H1 (cell line): ENCODE data around the gene GIGYF2. TPM values are rescaled to one million over a fixed set of nuclear protein-coding genes. Genes with fewer than 3 reads are reported as not detected.

Experiments
- ATF3 ChIP-seq: IDR thresholded peaks from 2 replicates; pipeline ENCODE4 v1.6.1; 2011; ENCODE audit warnings: low read depth, mild to moderate bottlenecking, low read length; ENCODE audit not compliant: insufficient read depth
- CBX8 ChIP-seq: fragments of 300-800, 300-1000 bp; sonication (generic); IDR thresholded peaks from 2 replicates; pipeline ENCODE4 v1.7.1; 2016; ENCODE audit warnings: low read depth, low read length, borderline replicate concordance
- CHD1 ChIP-seq: IDR thresholded peaks from 2 replicates; pipeline ENCODE4 v1.6.1; 2012; ENCODE audit warnings: low read depth, low read length, improper control_type of control experiment
- CREB1 ChIP-seq: IDR thresholded peaks from 2 replicates; pipeline ENCODE4 v1.6.1; 2012; ENCODE audit warnings: inconsistent platforms
- E2F6 ChIP-seq: IDR thresholded peaks from 2 replicates; pipeline ENCODE4 v1.6.1; 2012; ENCODE audit warnings: inconsistent platforms
- EZH2 ChIP-seq: fragments of 200-600 bp; sonication (generic); IDR thresholded peaks from 2 replicates; pipeline ENCODE4 v1.7.1; 2012; ENCODE audit warnings: low read depth, mild to moderate bottlenecking, moderate library complexity, low read length, inconsistent platforms; ENCODE audit not compliant: severe bottlenecking
- JUN ChIP-seq: IDR thresholded peaks from 2 replicates; pipeline ENCODE4 v1.6.1; 2011; ENCODE audit warnings: low read depth, mild to moderate bottlenecking, improper control_type of control experiment, low read length
- JUND ChIP-seq: IDR thresholded peaks from 2 replicates; pipeline ENCODE4 v1.6.1; 2011; ENCODE audit warnings: mild to moderate bottlenecking, improper control_type of control experiment, low read length
- KDM4A ChIP-seq: IDR thresholded peaks from one replicate; pipeline ENCODE4 v1.7.1; 2012; ENCODE audit warnings: low read depth, mild to moderate bottlenecking, moderate library complexity, low read length, inconsistent platforms; ENCODE audit not compliant: severe bottlenecking
- KDM5A ChIP-seq: fragments of 200-600 bp; IDR thresholded peaks from 2 replicates; pipeline ENCODE4 v1.7.1; 2012; ENCODE audit warnings: mild to moderate bottlenecking, low read length, inconsistent platforms, mixed read lengths
- PHF8 ChIP-seq: fragments of 200-600 bp; sonication (generic); conservative IDR thresholded peaks from 2 replicates; pipeline ENCODE4 v1.7.1; 2012; ENCODE audit warnings: low read depth, mild to moderate bottlenecking, inconsistent platforms, low read length, moderate library complexity
- POLR2AphosphoS5 ChIP-seq: IDR thresholded peaks from 2 replicates; pipeline ENCODE4 v1.6.1; 2011; ENCODE audit warnings: low read depth, low read length
- POU5F1 ChIP-seq: IDR thresholded peaks from 2 replicates; pipeline ENCODE4 v1.6.1; 2011; ENCODE audit warnings: low read depth, mild to moderate bottlenecking, low read length, moderate library complexity
- RBBP5 ChIP-seq: IDR thresholded peaks from 2 replicates; pipeline ENCODE4 v1.7.1; 2012; ENCODE audit warnings: low read depth, mild to moderate bottlenecking, inconsistent platforms, low read length, moderate library complexity, borderline replicate concordance
- RXRA ChIP-seq: IDR thresholded peaks from 2 replicates; pipeline ENCODE4 v1.6.1; 2011; ENCODE audit warnings: low read depth, mild to moderate bottlenecking, low read length, moderate library complexity; ENCODE audit not compliant: insufficient read depth
- SAP30 ChIP-seq: fragments of 300-600 bp; sonication (generic); IDR thresholded peaks from 2 replicates; pipeline ENCODE4 v1.7.1; 2012; ENCODE audit warnings: low read length, moderate library complexity, mild to moderate bottlenecking, inconsistent platforms; ENCODE audit not compliant: insufficient read depth, insufficient replicate concordance
- SIN3A ChIP-seq, 2 experiments: IDR thresholded peaks in 1 of 2; conservative IDR thresholded peaks in 1 of 2; 2 replicates each; pipeline ENCODE4 v1.6.1; 2011 to 2012; ENCODE audit warnings: low read length in 2 of 2, improper control_type of control experiment in 1 of 2, low read depth in 1 of 2, mild to moderate bottlenecking in 1 of 2
- SIRT6 ChIP-seq: IDR thresholded peaks from one replicate; pipeline ENCODE4 v1.7.1; 2012; ENCODE audit warnings: low read length, inconsistent platforms
- SP1 ChIP-seq: IDR thresholded peaks from 2 replicates; pipeline ENCODE4 v1.6.1; 2011; ENCODE audit warnings: low read depth, low read length
- SP2 ChIP-seq: IDR thresholded peaks from 2 replicates; pipeline ENCODE4 v1.6.1; 2012; ENCODE audit warnings: mild to moderate bottlenecking, low read length, inconsistent platforms
- SP4 ChIP-seq: IDR thresholded peaks from 2 replicates; pipeline ENCODE4 v1.6.1; 2012; ENCODE audit warnings: low read length, inconsistent platforms
- SRF ChIP-seq: IDR thresholded peaks from 2 replicates; pipeline ENCODE4 v1.6.1; 2011; ENCODE audit warnings: mild to moderate bottlenecking, low read depth, low read length, moderate library complexity
- TAF1 ChIP-seq: IDR thresholded peaks from 2 replicates; pipeline ENCODE4 v1.6.1; 2011; ENCODE audit warnings: mild to moderate bottlenecking, low read depth, low read length
- ZNF274 ChIP-seq: IDR thresholded peaks from 2 replicates; pipeline ENCODE4 v1.7.0; 2012; ENCODE audit warnings: low read length, borderline replicate concordance; ENCODE audit errors: extremely low read depth
- polyA plus RNA-seq, 7 experiments: library from polyadenylated mRNA; depleted of rRNA in 3 of 7; stranded (reverse) in 5 of 7; unstranded in 2 of 7; fragments of >200 nt in 5 of 7; fragments of 200-250 nt in 2 of 7; gene quantifications; 1 replicate in 5 of 7; 2 replicates in 1 of 7; 4 replicates in 1 of 7; pipeline versions ENCODE4 v1.2.1 to v1.2.3, GENCODE V29; 2011 to 2013; ENCODE audit warnings: missing spikeins in 2 of 7, mixed read lengths in 2 of 7
- total RNA-seq: library from RNA; stranded (reverse); fragmentation: NEBNext Ultra II Directional; extraction: Animal tissue kit (Norgen Biotek cat#: 25700); gene quantifications from 2 replicates; pipeline ENCODE4 v1.2.1, GENCODE V29; 2021

GIGYF2 gene
- total and polyA plus RNA-seq, 2 of the 8 experiments (the other 6 are each of a cell fraction or from before 2014, with no cell fraction given), result 22.3 to 62.0 TPM

- TF ChIP-seq EZH2 (no peak), POU5F1 (no peak), POLR2AphosphoS5 (peak; percentile 91), SP4 (peak; percentile 42; the same call in 1 of the 2 replicates), SP2 (no peak), RBBP5 (peak; percentile 61; the same call in 1 of the 2 replicates), KDM5A (no peak), ZNF274 (no peak), CBX8 (no peak), RXRA (no peak), CREB1 (peak; percentile 44), CHD1 (no peak), KDM4A (peak; percentile 74), SP1 (0 out of 2 replicates have a peak, but pooled peaks have one; percentile 9), JUND (no peak), ATF3 (no peak), JUN (no peak), SAP30 (no peak), PHF8 (peak; percentile 76), E2F6 (no peak), SRF (no peak), SIRT6 (no peak), SIN3A (conservative IDR thresholded peaks at IDR 0.05 in 1 of 2, IDR thresholded peaks at IDR 0.05 in 1 of 2; ENCODE audit: low read depth in 1 of 2, low read length in 2 of 2) (peak; percentile 61 to 75; a peak in 1 of 4 replicates), TAF1 (peak; percentile 78)
Observed at GRCh38 chr2:232697059-232697806, at the start of gene GIGYF2 (continued).
